GM12891 (cell line): ENCODE results near the gene GRK6.

Experiments
- PAX5 ChIP-seq: IDR thresholded peaks from 2 replicates; pipeline ENCODE4 v1.6.1; 2011; ENCODE audit warnings: low read length, moderate library complexity, mild to moderate bottlenecking; ENCODE audit not compliant: insufficient read depth, severe bottlenecking
- POLR2A ChIP-seq: IDR thresholded peaks from 2 replicates; pipeline ENCODE4 v1.6.1; 2011; ENCODE audit warnings: low read depth, low read length, control low read depth
- POLR2AphosphoS5 ChIP-seq: IDR thresholded peaks from 2 replicates; pipeline ENCODE4 v1.6.1; 2011; ENCODE audit warnings: low read depth, low read length, control low read depth
- POU2F2 ChIP-seq: IDR thresholded peaks from 2 replicates; pipeline ENCODE4 v1.6.1; 2011; ENCODE audit warnings: low read depth, mild to moderate bottlenecking, control low read depth, low read length, moderate library complexity
- SPI1 ChIP-seq: IDR thresholded peaks from 2 replicates; pipeline ENCODE4 v1.6.1; 2011; ENCODE audit warnings: low read depth, low read length, control low read depth
- TAF1 ChIP-seq: IDR thresholded peaks from 2 replicates; pipeline ENCODE4 v1.6.1; 2011; ENCODE audit warnings: low read depth, low read length, control low read depth

DNA sequence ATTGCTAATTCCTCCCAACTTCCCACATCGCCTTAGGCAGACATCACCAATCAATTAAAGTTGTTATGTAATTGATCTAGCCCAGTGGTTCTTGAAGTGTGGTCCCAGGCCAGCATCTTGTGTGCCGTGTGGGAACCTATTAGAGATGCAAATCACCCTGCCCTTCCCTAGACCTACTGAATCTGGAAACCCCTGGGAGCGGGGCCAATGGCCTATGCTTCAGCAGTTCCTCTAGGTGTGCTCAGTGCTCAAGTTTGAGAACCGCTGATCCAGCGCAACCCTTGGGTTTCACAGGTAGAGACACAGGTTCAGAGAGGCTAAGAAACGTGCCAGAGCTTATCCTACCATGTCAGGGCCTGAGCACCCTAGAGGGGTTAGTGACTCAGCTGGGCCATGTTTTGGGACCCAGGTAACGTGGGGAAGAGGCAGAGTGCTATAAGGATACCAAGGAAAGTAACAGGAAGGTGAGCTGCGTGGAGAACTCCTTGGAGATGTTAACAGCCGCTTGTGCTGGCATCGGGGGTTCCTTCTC is 37.9 kb upstream of the GRK6 start:
- no peak for TF ChIP-seq POLR2A
- no peak for TF ChIP-seq POLR2AphosphoS5
- TF ChIP-seq POU2F2: no peak
- no peak for TF ChIP-seq SPI1
- TF ChIP-seq TAF1: no peak
- TF ChIP-seq PAX5: no peak
